ENCODE measurements around the gene MAP1LC3A.

The MAP1LC3A gene

DNA sequence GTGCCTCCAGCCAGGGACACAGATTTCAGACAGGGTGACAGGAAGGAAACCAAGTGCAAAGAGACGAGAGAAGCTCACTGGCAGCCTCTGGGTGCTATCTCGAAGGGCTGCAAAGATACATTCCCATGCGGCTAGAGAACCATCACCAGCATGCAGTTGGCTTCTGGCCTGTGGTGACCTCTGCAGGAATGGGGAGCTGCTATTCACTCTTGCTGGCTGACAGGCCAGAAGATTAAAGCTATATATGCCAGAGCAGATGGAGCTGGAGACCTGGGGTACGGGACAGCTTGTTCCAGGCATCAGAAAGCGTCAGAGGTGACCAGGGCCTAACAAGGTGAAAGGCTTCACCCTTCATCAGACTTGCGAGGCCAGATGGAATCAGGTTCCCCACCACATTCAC is 20.0 kb downstream of the MAP1LC3A start:
- DNase-seq = no peak

DNA sequence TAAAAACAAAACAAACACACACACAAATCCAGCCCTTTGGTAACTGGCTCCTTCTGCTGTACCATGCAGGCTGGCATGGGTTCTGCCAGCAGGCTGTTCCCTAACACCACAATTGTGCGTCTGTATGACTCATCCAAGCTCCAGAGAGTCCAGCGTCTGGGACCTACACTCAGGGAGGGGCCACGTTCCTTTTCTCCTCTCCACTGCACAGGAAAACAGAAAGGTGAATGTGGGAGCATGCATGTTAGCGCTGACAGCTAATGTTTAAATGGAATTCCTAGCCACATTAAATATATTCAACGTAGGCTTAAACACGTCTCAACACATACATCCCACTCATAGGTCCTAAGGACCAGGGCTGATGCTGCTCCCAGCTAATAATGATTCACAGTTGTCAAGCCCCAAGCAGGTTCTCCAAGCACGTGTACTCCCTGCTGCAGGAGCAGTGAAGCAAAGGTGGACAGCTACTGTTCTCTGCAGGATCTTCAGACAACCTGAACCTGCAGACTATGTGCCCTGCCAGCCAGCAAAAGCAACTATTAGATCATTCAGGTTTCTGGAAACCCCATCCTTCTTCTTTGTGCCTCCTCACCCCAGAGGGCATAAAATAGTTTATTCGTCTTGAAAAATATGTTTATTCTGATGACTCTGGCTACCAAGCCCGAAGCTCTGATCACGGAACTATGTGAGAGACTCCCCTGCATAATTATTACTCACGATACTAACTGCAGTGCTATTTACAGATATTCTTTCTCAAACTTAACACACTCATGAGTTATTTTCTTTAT is 20.9 kb downstream of the MAP1LC3A start:
- peak; percentile 28 for DNase-seq

DNA sequence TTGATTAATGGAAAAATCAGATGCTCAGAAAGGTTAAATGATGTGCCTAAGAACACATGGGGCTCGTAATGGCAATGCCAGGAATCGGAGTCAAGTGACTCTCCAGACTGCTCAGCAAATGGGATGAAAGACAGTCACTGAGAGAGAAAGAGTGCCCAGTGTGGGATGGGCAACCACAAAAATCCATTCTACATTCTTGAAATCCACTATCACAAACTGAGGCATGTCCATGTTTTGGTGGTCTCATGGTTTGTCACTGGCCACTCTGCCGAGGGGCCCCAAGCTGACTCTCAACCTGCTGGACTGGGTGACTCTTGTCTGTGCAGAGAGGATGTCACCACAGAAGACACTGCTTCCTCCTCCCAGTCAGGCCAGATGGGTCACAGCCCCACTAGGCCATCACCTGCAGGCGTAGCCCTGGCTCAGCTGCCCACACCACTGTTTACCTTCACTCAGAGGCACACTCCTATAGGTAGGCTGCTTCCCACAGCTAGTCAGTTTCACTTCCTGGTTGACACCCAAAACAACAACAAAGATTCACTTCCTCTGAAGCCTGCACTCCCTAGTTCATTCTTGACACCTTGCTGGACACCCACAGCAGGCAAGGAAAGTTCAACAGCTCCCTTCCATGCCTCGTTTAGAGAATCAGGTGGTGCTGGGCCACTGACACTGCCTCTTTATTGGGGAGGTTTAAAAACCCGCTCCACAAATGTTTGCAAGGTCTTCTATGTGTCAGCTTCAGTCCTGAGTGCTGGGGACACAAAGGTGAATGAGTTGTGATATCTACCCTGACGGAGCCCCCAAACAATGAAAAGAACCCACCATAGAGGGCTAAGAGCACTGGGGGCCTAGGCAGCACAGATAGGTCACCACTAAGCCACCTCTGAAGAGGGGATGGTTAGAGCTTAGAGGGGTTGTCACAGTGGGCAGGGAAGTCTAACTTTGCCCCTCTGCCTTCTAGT is 21.7 kb downstream of the MAP1LC3A start:
- DNase-seq = no peak

DNA sequence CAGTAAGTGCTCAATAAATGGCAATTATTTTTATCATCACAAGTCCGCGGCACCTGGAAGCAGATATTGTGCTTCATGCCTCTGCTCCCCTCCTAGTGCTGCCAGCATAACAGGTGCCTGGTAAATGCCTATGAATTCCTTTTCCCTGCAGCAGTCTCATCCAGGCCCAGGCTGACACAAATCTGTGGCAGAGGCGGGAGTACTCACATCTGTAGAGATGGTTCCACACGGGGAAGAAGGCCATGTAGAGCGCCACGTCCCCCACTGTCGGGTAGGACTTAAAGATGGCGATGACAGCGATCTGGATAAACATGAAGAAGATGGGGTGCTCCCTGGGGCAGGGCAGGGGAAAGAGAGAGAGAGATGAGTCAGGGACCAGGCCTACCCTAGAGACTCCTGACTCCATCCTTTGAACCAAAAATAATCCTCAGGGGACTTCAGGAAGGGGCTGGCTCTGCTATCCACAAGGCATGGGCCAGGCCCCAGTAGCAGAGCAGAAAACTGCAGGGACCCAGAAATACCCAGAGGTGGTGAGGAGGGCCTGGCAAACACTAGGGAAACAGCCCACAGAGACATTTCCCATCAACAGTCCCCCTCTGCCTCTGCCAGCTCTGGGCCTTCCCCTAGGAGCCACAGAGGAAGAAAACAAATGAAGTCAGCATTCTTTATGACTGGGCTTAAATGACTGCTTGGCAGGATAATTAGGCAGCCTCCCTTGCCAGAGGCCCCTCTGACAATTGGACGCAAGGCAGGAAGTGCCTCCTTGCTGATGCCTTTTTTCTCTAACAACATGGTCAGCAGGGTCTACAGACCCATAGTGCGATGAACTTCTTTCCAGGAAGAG is 23.0 kb downstream of the MAP1LC3A start:
- no peak for DNase-seq

DNA sequence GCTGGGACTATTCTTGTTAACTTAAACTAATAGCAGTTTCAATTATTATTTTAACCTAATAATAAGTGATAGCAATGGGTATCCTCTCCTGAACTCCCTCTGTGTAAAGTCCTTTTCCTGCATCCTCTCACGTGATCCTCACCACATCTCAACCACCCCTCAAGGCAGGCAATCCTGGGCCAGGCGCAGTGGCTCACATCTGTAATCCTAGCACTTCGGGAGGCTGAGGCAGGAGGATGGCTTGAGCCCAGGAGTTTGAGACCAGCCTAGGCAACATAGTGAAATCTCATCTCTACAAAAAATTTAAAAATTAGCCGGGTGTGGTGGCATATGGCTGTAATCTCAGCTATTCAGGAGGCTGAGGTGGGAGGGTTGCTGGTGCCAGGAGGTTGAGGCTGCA is 23.7 kb downstream of the MAP1LC3A start:
- no peak for DNase-seq

DNA sequence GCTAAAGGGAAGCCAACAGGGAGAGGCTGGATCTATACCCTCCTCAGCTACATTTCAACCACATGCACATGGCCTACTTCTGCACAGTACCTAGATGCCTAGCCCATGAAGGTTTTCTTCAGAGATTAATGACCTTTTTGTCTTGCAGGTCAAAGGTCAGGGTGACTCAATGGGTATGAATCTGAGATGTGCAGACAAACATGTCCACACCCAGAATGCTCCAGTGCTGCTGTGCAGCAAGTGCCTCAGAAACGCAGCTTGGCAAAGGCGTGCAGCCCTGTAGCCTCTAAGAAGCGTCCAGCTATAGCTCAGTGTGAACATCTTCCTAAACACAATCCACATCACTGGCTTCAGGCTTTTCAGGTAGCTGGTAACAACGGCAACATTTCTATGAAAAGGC is 24.4 kb downstream of the MAP1LC3A start:
- no peak for DNase-seq

DNA sequence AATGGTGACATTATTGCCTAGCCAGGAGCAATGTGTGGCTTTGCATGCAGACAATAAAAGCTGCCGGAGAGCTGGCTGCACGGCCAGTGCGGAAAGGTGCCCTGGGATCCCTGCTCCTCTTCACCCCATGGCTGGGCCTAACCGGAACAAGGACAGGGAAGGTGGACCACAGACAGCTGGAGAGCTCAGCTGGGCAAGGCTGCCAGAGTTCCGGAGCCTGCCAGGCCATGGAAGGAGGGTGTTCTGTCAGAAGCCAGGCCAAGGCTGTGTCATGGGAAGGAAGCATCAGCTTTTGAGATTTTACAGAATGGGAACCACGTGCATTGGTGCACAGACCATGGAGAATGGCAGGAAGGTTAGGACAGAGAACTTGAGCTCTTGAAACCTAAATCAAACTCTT is 25.0 kb downstream of the MAP1LC3A start:
- DNase-seq = no peak

DNA sequence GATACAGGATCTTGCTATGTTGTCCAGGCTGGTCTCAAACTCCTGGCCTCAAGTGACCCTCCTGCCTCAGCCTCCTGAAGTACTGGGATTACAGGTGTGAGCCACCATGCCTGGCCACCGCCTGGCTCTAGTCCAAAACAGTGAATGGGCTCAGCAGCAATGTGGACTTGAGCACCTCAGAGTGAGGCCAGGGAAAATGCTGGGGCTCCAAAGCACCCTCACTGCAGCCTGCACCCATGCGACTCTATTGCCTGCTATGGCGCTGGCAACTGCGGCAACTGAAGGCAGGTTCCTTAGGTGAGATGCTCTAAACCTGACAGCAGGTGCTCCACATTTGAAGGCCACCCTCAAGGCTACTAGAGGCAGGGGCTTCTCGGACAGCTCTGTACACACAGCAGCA is 26.5 kb downstream of the MAP1LC3A start:
- DNase-seq = no peak

DNA sequence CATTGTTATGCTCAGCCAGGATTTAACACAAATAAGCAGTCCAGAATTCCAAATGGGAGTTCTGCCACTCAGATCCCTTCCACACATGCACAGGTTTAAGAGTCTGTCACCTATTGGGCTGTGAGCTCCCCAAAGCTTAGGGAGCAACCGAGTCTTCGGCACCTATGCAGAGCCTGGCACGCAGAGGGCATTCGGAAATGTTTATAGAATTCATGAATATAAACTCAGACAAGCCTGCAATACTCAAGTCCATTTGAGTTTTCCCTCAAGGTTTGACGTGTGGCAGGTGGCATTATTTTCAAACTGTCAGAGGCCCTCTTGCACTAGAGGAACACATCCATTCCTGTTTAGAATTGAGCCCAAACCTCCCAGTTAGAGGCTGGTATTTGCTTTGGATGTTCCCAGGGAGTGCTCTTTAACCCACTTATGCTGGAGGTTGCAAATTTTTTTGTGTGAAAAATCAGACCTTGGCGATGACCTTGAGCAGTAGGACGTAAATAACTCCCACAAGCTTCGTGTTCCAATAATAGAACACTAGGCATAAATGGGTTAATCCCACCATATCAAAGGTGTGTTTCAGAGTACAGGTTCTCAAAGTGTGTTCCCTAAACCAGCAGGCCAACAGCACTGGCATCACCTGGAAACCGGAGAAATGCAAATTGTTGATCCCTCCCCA is 28.1 kb downstream of the MAP1LC3A start:
- no peak for DNase-seq

DNA sequence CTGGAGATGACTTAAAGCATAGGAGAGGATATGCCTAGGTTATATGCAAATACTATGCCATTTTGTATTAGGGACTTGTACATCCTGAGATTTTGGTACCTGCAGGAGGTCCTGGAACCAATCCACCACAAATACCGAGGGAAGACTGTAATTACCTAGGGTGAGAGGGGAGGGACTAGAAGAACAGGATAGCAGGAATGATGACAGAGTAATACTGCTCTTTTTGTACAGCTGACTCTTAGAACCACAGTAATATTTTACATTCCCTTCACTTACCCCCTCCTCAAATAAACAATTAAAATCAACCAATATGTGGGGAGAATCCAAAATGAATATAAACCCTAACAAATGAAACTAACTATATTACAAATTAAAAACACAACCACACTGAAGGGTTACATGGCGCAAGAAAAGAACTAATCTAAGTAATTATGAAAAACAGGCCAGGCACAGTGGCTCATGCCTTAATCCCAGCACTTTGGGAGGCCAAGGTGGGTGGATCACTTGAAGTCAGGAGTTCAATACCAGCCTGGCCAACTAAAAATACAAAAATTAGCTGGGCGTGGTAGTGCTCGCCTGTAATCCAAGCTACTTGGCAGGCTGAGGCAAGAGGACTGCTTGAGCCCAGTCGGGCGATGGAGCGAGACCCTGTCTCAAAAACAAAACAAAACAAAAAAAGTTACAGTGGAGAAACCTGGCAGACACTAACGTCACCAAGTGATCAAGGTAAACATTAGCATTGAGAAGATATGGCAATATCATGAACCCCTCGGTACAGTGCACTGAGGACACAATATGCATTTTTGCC is 37.1 kb downstream of the MAP1LC3A start:
- no peak for DNase-seq

DNA sequence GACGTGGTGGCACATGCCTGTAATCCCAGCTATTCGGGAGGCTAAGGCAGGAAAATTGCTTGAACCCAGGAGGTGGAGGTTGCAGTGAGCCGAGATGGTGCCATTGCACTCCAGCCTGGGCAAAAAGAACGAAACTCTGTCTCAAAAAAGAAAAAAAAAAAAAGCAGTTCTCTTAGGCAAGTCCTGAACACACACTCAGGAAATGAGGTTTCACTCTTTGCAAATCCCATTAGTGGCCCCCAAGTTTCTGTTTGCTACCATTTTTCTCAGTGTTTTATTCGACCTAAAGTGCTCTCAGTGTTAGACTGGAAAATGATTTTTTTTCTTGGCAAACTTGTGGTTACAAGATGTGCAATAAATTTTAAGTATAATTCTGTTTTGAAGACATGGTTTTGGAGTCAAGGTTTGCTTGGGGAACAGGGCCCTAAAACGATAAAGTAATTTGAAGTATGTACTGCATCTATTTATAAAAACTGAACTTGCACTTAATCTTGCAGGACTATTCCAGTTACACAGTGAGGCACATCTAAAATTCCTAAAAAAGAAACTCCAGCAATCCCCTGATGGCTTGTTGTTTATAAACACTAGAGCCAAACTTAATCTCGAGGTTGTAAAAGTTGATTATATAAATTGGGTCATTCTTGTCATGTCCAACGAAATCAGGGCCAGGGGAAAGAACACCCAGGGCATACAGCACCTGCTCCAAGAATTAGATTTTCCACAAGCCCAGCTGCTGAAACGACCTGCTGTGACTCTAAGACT is 42.6 kb downstream of the MAP1LC3A start:
- no peak for DNase-seq

DNA sequence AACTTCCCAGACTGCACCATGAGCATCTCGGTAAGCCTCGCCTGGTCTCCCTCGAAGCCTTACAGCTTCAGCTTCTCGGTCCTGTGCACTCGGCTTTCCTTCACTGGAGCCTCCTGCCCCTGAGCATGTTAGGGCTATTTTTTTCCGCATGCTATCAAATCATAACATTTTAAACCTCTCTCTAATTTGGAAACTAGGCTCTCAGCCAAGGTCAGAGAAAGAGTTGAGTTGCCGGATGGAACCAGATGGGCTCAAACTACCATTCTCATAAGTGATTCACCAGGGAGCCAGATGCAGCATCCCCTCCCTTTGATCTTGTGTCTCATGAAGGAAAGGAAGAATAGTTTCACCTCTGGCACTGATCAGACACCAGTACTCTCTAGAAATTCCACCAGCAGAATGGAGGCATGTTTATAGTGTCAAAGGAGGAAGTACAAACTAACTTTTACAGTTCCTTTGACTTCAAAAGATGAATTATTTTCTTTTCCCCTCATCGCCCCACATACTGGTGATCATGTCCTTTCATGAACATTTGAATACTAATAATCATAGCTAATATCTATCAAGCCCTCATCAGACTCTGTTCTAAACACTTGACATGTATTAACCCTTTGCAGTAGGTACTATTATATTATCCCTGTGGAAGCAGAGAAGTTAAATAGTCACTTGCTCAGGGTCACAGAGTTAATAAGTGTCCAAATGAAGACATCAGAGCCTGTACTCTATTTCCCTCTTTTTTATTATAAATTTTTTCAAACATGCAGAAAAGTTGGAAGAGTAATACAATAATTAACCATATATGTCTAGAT is 46.7 kb downstream of the MAP1LC3A start:
- DNase-seq = peak; percentile 97

DNA sequence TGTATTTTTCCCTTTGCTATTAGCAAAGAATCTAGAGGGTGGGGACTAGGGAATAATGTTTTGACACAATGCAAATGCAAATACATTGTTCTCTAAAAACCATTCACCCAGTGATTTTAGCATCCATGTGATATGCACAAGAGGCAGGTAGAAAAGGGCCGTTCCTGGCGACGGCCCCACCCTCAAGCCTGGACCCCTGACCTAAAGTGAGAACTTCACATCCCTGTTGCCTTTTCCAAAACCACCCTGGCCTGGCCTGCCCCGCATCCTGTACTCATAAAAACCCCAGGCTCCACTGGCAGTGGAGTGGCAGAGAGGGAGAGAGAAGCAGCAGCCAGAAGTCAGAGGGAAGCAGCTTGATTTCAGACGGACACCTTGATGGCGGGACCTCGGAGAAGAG is 48.5 kb downstream of the MAP1LC3A start:
- no peak for DNase-seq
